Activated naive CD4-positive, alpha-beta T cell (primary cell): ENCODE measurements around the gene CD19.
"Not testable (repeated sequence)": the region's sequence is repeated elsewhere in the genome, so short reads cannot be mapped to it uniquely, and the experiment has no call there.

Source experiments
- DNase-seq, 4 experiments: peaks; one replicate each; lab custom pipeline; 2025; lab: John Stamatoyannopoulos, UW

CD19 gene

GRCh38 chr16:28931801-28932225, at the start of gene CD19:
CD19 (plus strand) TSS chr16:28931971; CDS start chr16:28932001, 30 bp downstream.
- no peak for DNase-seq

GRCh38 chr16:28882551-28883160, 49.1 kb upstream of the CD19 start:
- DNase-seq = no peak

DNA sequence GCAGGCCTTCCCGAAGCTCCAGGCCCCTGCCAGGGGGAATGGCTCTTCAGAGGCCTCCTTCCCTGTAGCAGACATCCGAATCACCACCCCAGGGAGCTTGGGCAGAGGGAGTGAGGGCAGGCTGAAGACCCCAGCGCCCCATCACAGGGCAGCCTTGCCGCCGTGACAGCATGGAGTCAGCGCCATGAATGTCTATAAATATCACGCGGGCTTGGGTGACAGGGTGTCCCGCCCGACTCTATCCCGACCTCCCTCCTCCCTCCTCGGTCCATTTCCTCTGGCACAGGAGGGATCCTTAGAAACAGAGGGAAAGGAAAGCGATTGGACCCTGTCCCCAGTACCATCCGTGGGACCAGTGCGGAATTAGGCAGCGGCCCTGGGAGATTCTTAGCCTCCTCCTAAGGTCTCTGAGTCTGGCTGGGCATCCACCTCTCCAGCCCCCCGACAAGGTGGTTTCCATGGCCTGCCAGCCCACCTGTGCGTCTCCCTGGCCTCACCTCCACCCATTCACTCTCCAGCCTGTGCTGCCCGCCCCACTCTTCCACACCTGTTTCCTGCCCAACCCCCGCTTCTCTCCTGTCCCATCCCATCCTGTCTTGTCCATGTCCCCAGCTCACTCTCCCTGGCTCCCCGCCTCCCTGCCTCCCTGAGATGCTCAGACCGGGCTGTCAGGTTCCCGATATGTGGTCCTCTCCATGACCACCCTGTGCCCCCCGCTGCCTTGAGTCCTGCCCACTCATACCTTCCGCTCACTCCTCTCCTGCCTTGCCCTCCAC, 48.4 kb upstream of the CD19 start:
- no peak for DNase-seq

DNA sequence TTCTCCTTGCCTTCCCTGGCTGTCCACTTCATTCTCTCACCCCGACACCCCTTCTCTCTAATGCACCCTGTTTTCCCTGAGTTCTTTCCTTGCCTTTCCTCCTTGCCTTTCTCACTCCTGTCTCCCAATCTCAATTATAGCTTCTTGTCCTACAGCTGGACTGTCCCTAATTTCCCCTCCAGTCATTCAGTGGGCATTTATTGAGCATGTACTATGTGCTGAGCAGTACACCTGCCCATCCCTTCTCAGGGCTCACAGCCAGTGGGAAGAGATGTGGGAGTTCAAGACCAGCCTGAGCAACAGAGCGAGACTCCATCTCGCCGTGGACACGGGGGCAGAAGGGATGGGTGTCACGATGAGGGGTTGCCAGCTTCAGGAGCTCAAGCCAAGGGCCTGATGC, 47.7 kb upstream of the CD19 start:
- no peak for DNase-seq

GRCh38 chr16:28886945-28887344, 44.8 kb upstream of the CD19 start:
- DNase-seq = no peak

GRCh38 chr16:28890355-28890754, 41.4 kb upstream of the CD19 start:
- not testable (repeated sequence) for DNase-seq

DNA sequence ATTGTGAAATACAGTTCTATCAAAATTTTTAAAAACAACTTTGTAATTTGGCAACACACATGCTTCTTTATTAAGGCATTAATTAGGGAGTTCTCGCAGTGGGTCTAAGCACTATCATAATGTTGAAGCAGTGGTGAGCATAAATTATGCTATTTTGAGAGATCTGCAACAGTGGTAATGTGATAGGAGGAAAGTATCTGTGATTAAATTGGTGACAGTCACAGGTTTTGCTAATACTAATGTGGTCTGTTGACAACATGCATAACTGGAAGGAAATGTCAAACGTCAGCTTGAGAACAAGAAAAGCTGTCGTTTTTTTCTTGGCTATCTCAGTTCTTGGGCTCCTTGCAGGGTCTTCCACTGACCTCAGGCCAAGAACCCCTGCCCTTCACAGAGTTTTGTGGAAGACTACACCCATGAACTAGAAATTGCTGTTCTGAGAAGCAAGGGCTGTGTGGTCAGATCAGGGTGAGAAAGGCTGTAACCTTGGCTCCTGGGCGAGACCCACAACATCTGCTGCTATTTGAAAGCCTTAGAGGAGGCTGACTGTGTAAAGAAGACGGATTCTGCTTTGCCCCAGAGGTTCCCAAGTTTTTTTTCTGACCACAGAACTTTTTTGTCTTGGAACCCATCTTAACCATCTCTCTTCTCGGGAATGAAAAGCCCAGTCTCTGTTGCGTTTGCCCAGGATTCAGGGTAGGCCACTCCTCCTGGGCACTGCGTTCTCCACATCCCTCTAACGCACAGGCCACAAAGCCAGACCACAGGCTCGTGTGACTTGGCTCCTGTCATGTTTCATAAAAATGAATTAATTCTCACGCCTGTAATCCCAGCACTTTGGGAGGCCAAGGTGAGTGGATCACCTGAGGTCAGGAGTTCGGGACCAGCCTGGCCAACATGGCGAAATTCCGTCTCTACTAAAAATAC, 39.5 kb upstream of the CD19 start:
- DNase-seq = no peak

- DNase-seq = no peak
Observed at GRCh38 chr16:28893291-28893690, 38.5 kb upstream of the CD19 start.

DNA sequence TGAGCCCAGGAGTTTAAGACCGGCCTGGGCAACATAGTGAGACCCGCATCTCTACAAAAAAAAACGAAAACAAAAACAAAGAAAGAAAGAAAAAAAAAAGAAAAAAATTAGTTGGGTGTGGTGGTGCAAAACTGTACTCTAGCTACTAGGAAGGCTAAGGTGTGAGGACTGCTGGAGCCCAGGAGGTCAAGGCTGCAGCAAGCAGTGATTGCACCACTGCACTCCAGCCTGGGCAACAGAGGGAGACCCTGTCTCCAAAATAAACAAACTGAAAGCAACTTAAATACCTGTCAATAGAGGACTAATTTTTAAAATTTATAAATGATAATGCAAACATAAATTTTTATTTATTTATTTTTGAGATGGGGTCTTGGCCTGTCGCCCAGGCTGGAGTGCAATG, 36.2 kb upstream of the CD19 start:
- no peak for DNase-seq

DNA sequence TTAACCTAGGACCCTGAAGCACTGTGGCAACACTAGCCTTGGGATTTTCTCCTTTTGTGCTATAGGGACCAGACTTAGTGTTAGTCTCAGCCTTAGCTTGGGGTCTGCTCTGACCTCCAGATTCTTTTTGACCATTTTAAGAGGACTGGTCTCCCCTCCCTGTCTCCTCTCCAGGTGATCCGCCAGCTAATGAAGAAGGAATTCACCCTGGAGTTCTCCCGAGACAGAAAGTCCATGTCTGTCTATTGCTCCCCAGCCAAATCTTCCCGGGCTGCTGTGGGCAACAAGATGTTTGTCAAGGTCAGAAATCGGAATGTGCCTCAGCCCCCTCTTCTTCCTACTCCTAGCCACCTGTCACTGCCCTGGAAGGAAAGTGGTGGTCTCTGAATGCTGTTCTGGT, 33.9 kb upstream of the CD19 start:
- DNase-seq = no peak

DNA sequence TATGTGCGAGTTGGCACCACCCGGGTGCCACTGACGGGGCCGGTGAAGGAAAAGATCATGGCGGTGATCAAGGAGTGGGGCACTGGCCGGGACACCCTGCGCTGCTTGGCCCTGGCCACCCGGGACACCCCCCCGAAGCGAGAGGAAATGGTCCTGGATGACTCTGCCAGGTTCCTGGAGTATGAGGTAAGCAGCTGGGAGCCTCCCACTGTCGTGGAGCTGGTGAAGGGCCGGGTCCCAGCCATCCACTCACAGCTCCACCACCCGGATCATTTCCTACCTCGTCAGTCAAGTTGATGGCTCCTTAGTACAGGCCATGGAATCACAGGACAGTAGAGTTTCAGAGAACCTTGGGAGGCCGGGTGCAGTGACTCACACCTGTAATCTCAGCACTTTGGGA, 33.5 kb upstream of the CD19 start:
- no peak for DNase-seq

- DNase-seq = no peak
Observed at GRCh38 chr16:28898942-28899341, 32.8 kb upstream of the CD19 start.

DNA sequence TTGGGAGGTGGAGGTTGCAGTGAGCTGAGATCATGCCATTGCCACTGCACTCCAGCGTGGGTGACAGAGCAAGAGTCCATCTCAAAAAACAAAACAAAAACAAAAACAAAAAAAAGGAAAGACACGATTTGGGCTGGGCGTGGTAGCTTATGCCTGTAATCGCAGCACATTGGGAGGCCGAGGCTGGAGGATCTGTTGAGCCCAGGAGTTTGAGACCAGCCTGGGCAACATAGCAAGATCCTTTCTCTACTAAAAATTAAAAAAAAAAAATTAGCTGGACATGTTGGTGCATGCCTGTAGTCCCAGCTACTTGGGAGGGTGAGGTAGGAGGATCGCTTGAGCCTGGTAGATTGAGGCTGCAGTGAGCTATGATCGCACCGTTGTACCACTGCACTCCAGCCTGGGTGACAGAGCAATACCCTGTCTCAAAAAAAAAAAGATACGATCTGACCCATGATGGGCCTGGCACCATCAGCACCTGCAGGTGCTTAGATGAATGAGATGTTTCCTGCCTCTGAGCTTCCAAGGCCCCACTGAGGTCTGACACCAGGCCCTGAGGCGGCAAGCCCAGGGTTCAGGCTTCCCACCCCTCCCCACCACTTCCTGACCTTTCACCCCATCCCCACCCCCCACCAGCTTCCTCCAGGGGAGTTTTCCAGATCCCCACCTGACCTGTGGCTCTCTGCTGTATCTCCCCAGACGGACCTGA, 31.7 kb upstream of the CD19 start:
- DNase-seq = no peak

DNA sequence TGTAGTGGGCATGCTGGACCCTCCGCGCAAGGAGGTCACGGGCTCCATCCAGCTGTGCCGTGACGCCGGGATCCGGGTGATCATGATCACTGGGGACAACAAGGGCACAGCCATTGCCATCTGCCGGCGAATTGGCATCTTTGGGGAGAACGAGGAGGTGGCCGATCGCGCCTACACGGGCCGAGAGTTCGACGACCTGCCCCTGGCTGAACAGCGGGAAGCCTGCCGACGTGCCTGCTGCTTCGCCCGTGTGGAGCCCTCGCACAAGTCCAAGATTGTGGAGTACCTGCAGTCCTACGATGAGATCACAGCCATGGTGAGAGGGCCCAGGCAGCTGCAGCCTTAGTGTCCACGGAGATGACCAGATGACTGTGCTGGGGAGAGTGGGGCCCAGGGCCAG, 31.2 kb upstream of the CD19 start:
- DNase-seq = no peak

- no peak for DNase-seq
Observed at GRCh38 chr16:28901862-28902261, 29.9 kb upstream of the CD19 start.

- no peak for DNase-seq
Observed at GRCh38 chr16:28902909-28903308, 28.9 kb upstream of the CD19 start.

- no peak for DNase-seq
Observed at GRCh38 chr16:28903344-28904042, 28.3 kb upstream of the CD19 start.

- no peak for DNase-seq
Observed at GRCh38 chr16:28904363-28904762, 27.4 kb upstream of the CD19 start.

GRCh38 chr16:28904828-28905227, 26.9 kb upstream of the CD19 start:
- no peak for DNase-seq

- no peak for DNase-seq
Observed at GRCh38 chr16:28905229-28905754, 26.5 kb upstream of the CD19 start.

GRCh38 chr16:28905800-28906372, 25.9 kb upstream of the CD19 start:
- DNase-seq = no peak
